Mucosa of descending colon (tissue), 3 donors: ENCODE data around the gene POLRMT. TPM values are rescaled to one million over a fixed set of nuclear protein-coding genes. Genes with fewer than 3 reads are reported as not detected.
A peak's percentile ranks its signal among the peaks of the same experiment; 100 is the strongest.

Experiments
- ATAC-seq: fragments of 200-7000 bp; cut with Tn5 transposase; one replicate; pipeline ENCODE4 v1.9.1; 2020; ENCODE audit warnings: mild to moderate bottlenecking, moderate library complexity
- DNase-seq, 3 donors: peaks; one replicate each; pipeline ENCODE4 v3.0.0-alpha.2; 2020
- H3K36me3 ChIP-seq: fragments of 200-600 bp; one replicate; pipeline ENCODE4 v1.8.0; 2021; ENCODE audit warnings: low read depth, mild to moderate bottlenecking
- H3K4me1 ChIP-seq: fragments of 200-600 bp; one replicate; pipeline ENCODE4 v1.8.0; 2021; ENCODE audit warnings: low read depth, mild to moderate bottlenecking
- H3K4me3 ChIP-seq: fragments of 200-600 bp; one replicate; pipeline ENCODE4 v1.8.0; 2021; ENCODE audit warnings: mild to moderate bottlenecking
- H3K9me3 ChIP-seq: fragments of 200-600 bp; one replicate; pipeline ENCODE4 v1.8.0; 2021; ENCODE audit warnings: mild to moderate bottlenecking
- intact Hi-C, 2 donors: fragments of 100-400 bp; cut with DNase I in 1 of 2; cut with micrococcal nuclease in 1 of 2; formaldehyde crosslinking; loops; one replicate each; pipeline versions ENCODE4 v1.11.0 to v1.11.1; 2022; cut with DNase I, micrococcal nuclease
- total RNA-seq, 3 donors: library from RNA; stranded (reverse); fragmentation: NEBNext Ultra II Directional in 2 of 3; extraction: Animal tissue kit (Norgen Biotek cat#: 25700) in 2 of 3; gene quantifications; one replicate each; pipeline versions ENCODE4 v1.2.1 to v1.2.4, GENCODE V29; 2021 to 2023
- TF ChIP-seq, protein P1 (sequence below): fragments of 200-600 bp; IDR thresholded peaks from one replicate; pipeline ENCODE4 v1.8.0; 2022; ENCODE audit warnings: antibody characterized with exemption, mild to moderate bottlenecking
- donor health status: DM: no; HTN: no; CAD: no; lungs with moderate emphysema.
- donor health status: DM: no; HTN: no; CAD: no.
- donor health status: DM: no; HTN: yes; CAD: no.

The POLRMT gene
- total RNA-seq, 3 donors from 2014 or later = 48.3 to 61.1 (median 51.1) TPM

DNA sequence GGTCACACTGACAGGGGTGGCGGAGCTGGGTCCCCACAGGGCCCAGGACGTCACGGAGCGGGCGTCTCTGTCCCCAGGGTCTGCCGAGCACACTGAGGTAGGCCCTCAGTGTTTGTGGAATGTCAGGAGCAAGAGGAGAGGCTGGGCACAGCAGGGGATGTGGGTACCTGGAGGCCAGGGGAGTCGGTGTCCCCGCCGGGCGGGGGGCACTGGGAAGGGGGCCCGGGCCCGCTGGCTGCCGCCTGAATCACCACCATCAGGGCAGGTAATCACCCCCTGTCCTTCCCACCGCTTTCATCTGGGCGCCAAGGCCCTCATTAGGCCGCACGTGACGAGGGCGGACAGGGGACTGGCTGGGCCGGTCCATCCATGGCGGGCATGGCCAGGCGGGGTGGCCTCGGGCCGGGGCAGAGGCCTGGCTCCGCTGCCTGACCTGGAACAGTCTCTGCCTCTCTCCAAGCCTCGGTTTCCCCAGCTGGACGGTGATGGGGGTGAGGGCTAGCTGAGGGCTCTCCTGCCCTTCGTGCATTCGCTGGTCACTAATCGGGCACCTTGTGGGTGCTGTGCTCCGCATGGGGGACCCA is 7.4 kb upstream of the POLRMT start:
- intact Hi-C loops = no loop called here
- ATAC-seq (no peak), DNase-seq (no peak)
- no peaks in the 10 kb centered on the region for H3K36me3 ChIP-seq
- peaks cover 17% of the 10 kb centered on the region for H3K4me1 ChIP-seq
- no peak overlapping the region for H3K4me3 ChIP-seq
- TF ChIP-seq, protein P1, sequence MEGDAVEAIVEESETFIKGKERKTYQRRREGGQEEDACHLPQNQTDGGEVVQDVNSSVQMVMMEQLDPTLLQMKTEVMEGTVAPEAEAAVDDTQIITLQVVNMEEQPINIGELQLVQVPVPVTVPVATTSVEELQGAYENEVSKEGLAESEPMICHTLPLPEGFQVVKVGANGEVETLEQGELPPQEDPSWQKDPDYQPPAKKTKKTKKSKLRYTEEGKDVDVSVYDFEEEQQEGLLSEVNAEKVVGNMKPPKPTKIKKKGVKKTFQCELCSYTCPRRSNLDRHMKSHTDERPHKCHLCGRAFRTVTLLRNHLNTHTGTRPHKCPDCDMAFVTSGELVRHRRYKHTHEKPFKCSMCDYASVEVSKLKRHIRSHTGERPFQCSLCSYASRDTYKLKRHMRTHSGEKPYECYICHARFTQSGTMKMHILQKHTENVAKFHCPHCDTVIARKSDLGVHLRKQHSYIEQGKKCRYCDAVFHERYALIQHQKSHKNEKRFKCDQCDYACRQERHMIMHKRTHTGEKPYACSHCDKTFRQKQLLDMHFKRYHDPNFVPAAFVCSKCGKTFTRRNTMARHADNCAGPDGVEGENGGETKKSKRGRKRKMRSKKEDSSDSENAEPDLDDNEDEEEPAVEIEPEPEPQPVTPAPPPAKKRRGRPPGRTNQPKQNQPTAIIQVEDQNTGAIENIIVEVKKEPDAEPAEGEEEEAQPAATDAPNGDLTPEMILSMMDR = no peak
- H3K9me3 ChIP-seq = no peaks in the 10 kb centered on the region

DNA sequence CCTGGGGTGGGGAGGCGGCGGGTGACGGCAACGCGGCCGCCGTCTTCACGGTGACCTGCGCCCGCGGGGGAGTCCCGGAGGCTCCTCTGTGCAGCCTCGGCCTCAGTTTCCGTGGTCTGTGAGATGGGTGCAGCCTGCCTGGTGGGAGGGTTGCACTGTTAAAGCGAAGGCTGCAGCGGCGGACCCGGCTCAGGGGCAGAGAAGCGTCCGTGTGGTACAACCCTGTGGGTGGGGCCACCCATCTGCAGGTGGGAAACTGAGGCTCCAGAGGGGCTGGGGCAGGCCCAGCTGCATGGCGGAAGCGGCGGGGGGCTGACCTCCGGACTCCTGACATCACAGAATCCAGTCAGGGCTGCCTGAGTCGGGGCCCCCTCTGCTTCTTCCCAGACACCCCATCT is 6.8 kb upstream of the POLRMT start:
- Histone ChIP-seq H3K4me3 (no peak overlapping the region), H3K4me1 (peaks cover 17% of the 10 kb centered on the region), H3K9me3 (no peaks in the 10 kb centered on the region), H3K36me3 (no peaks in the 10 kb centered on the region)
- DNase-seq = no peak
- intact Hi-C loops = no loop called here
- TF ChIP-seq, protein P1 = no peak
- ATAC-seq = no peak

DNA sequence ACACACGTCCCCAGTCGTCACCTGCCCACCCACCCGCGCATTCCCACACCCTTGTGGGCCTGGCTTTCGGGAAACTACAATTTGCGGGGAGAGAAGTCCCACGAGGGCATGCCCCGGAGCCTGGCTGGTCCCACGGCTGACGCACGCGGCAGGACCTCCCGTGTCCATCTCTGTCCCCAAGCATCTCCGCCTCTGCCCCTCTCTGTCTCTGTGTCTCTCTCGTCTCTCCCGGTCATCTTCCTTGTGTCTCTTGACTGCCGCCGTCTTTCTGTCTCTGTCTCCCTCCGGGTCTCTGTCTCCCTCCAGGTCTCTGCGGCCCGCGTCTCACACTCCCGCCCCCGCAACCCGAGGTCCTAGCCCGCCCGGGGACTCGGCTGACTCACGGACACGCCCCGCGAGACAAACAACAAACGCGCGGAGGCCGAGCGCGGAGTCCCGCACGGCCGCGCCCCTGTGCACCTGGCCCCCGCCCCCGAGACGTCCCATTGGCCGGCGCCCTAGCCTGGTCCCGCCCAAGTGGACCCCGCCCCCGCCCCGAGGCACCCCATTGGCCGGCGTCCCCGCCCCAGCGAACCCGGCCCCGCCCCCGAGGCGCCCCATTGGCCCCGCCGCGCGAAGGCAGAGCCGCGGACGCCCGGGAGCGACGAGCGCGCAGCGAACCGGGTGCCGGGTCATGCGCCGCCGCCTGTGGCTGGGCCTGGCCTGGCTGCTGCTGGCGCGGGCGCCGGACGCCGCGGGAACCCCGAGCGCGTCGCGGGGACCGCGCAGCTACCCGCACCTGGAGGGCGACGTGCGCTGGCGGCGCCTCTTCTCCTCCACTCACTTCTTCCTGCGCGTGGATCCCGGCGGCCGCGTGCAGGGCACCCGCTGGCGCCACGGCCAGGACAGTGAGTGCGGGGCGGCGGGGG is 6.2 kb upstream of the POLRMT start, which contains the start of gene FGF22:
Gene FGF22, plus strand, starts transcription at position 627 of the 908 bp plus-strand sequence. Its CDS starts 47 bp downstream, at position 674.
- no peaks in the 10 kb centered on the region for H3K9me3 ChIP-seq
- no peak within 1 kb of the TSS for H3K4me3 ChIP-seq
- no peaks in the 10 kb centered on the region for H3K36me3 ChIP-seq
- TF ChIP-seq, protein P1 = no peak
- ATAC-seq (peak; percentile 96), DNase-seq (peak; percentile 94 to 98 (median 97))
- intact Hi-C loops = no loop called here
- H3K4me1 ChIP-seq = peaks cover 17% of the 10 kb centered on the region

DNA sequence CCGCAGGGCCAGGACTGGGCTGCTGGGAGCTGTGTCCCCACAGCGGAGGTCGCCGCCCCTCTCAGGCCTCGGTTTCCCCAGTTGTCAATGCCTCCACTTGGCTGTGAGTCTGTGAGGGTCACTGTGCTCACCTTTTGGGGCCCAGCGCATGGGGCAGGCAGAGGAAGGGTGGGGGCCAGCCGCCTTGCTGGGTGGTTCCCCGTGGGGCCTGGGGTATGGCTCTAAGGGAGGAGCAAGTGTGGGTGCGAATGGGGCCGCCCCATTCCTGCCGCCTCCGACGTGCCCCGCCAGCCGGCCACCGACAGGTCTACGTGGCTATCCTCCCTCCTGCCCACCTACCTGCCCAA is 5.5 kb upstream of the POLRMT start:
- peaks cover 23% of the 10 kb centered on the region for H3K4me1 ChIP-seq
- no peaks in the 10 kb centered on the region for H3K36me3 ChIP-seq
- intact Hi-C loops = no loop called here
- no peak for ATAC-seq
- H3K4me3 ChIP-seq = no peak overlapping the region
- TF ChIP-seq, protein P1 = no peak
- DNase-seq = no peak
- H3K9me3 ChIP-seq = no peaks in the 10 kb centered on the region

DNA sequence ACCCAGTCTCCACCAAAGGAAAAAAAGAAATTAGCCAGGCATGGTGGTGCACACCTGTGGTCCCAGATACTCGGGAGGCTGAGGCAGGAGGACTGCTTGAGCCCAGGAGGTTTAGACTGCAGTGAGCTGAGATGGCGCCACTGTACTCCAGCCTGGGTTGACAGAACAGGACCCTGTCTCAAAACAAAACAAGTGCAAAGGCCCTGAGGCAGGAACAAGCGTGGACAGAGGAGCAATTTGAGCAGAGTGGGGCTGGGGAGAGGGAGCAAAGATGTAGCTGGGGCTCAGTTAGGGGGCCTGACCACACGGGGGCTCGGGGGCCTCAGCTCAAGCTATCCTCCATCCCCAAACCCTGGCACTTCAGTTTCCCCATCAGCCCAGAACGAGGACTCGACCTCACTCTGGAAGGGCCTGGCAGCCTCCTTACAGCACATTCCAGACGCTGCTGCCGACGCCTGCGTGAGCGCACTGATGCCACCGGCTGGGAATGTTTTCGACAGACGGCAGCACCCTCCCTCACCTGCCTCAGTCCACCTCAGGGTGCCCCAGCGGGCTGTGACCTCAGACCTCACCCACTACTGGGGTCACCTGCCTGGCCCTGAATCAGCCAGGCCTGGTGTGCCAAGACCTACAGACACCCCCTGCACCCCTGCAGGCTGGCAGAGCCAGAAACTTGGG is 1.8 kb upstream of the POLRMT start:
- TF ChIP-seq, protein P1 = no peak
- no peak overlapping the region for H3K4me3 ChIP-seq
- DNase-seq (no peak), ATAC-seq (no peak)
- H3K4me1 ChIP-seq = peaks cover 29% of the 10 kb centered on the region
- H3K36me3 ChIP-seq = no peaks in the 10 kb centered on the region
- intact Hi-C loops = no loop called here
- no peaks in the 10 kb centered on the region for H3K9me3 ChIP-seq
